WERI-Rb-1 (cell line): ENCODE results near the gene TTC13.

Source experiments
- DNase-seq: peaks from one replicate; pipeline ENCODE4 v3.0.0-alpha.2; 2020
- H3K27ac ChIP-seq: fragments of 250-450 bp; sonication (Bioruptor Pico); 2 replicates; pipeline ENCODE4 v1.5.1; 2020; ENCODE audit warnings: mild to moderate bottlenecking, moderate library complexity
- H3K27me3 ChIP-seq: fragments of 250-450 bp; sonication (Bioruptor Pico); 2 replicates; pipeline ENCODE4 v1.5.1; 2021; ENCODE audit warnings: mild to moderate bottlenecking, low read depth, moderate library complexity; ENCODE audit not compliant: insufficient read depth, severe bottlenecking
- H3K36me3 ChIP-seq: fragments of 250-450 bp; sonication (Bioruptor Pico); 2 replicates; pipeline ENCODE4 v1.5.1; 2020; ENCODE audit warnings: mild to moderate bottlenecking, moderate library complexity
- H3K4me3 ChIP-seq: 2 replicates; pipeline ENCODE4 v1.5.1; 2011; ENCODE audit warnings: low read depth, mild to moderate bottlenecking, control low read depth, low read length
- H3K9me3 ChIP-seq: fragments of 250-450 bp; sonication (Bioruptor Pico); 2 replicates; pipeline ENCODE4 v1.5.1; 2021; ENCODE audit warnings: mild to moderate bottlenecking, moderate library complexity; ENCODE audit not compliant: severe bottlenecking
- TF ChIP-seq, protein P1 (sequence below): IDR thresholded peaks from 2 replicates; pipeline ENCODE4 v1.5.1; 2011; ENCODE audit warnings: low read depth, mild to moderate bottlenecking, control low read depth, inconsistent platforms, low read length

TTC13 gene

DNA sequence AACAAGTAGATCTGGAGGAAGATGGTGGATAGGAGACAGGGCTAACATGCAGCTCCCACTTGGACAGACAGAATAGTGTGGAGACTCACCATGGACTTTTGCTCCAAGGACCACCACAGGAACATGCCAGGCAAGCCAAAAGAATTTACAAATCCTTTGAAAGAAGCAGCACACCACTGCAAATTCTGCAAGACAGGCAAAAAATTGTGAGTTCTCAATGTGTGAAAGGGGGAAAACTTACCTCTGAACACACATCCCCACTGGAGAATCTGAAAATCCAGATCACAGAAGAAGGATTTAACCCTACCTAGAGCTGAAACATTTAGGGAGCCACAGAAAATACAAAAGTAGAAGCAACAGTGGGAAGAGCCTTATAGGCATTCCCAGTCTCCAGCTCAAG is 23.2 kb upstream of the TTC13 start:
- TF ChIP-seq, protein P1, sequence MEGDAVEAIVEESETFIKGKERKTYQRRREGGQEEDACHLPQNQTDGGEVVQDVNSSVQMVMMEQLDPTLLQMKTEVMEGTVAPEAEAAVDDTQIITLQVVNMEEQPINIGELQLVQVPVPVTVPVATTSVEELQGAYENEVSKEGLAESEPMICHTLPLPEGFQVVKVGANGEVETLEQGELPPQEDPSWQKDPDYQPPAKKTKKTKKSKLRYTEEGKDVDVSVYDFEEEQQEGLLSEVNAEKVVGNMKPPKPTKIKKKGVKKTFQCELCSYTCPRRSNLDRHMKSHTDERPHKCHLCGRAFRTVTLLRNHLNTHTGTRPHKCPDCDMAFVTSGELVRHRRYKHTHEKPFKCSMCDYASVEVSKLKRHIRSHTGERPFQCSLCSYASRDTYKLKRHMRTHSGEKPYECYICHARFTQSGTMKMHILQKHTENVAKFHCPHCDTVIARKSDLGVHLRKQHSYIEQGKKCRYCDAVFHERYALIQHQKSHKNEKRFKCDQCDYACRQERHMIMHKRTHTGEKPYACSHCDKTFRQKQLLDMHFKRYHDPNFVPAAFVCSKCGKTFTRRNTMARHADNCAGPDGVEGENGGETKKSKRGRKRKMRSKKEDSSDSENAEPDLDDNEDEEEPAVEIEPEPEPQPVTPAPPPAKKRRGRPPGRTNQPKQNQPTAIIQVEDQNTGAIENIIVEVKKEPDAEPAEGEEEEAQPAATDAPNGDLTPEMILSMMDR, result no peak
- H3K27me3 ChIP-seq, result no peaks in the 10 kb centered on the region
- H3K4me3 ChIP-seq, result no peak overlapping the region
- no peak for DNase-seq
- no peak overlapping the region for H3K27ac ChIP-seq
- peaks cover 41% of the 10 kb centered on the region for H3K36me3 ChIP-seq
- peaks cover 15% of the 10 kb centered on the region for H3K9me3 ChIP-seq

DNA sequence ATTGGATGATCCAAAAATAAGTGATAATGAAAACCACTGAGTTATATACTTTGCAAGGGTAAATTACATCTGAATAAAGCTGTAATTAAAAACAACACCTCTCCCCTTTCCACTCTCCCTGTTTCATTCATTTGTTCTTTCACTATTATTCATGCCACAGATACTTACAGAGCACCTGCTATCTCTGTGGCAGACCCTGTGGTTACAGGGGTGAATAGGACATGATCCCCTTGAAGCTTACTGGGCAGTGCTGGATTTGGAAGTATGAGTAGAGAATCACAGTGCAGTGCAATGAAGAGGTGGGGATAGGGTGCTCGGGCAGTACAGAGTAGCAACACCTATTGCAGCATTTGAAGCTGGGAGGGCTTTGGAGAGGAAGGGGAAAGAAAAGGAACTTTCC is 22.0 kb upstream of the TTC13 start:
- TF ChIP-seq, protein P1, result no peak
- Histone ChIP-seq H3K27me3 (no peaks in the 10 kb centered on the region), H3K4me3 (no peak overlapping the region), H3K27ac (no peak overlapping the region), H3K36me3 (peaks cover 52% of the 10 kb centered on the region), H3K9me3 (peaks cover 11% of the 10 kb centered on the region)
- DNase-seq, result no peak

DNA sequence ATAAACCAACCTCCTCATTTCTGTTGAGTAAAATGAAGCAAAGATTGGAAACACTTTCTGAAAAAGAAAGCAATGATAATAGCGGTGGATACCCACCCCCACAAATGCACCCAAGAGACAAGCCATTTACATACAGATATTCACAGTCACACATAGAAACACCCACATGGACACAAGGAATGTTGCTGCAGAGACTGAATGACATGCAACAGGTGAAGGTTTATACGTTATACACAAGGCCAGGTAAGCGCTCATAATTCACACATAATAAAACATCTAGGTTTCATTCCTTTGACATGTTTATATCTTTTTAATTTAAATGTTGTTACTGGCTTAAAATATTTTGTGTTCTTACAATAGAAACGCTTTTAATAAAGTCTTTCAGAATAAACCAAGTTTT is 21.5 kb upstream of the TTC13 start:
- peaks cover 10% of the 10 kb centered on the region for H3K9me3 ChIP-seq
- TF ChIP-seq, protein P1, result no peak
- H3K36me3 ChIP-seq, result peaks cover 52% of the 10 kb centered on the region
- no peak overlapping the region for H3K4me3 ChIP-seq
- DNase-seq, result no peak
- no peaks in the 10 kb centered on the region for H3K27me3 ChIP-seq
- no peak overlapping the region for H3K27ac ChIP-seq

DNA sequence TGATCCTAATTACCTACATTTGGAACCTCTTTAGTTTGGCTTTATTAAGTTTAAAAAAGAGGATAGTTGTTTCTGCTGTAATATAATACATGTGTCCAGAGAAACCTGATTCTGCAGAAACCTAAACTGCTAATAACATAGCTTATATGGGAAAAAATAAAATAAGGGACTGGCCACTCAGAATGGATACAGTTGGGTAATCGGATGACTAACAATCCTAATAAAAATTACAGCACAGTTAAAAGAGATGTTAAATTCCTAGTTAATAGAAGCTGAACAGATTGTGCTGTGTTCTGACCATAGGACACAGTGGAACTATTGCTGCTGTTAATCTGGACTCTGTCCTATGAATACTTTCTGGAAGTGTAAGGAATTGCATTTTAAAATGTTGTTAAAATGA is 16.2 kb upstream of the TTC13 start:
- Histone ChIP-seq H3K27ac (no peak overlapping the region), H3K36me3 (peaks cover 57% of the 10 kb centered on the region), H3K27me3 (no peaks in the 10 kb centered on the region), H3K4me3 (no peak overlapping the region), H3K9me3 (no peaks in the 10 kb centered on the region)
- DNase-seq, result no peak
- TF ChIP-seq, protein P1, result no peak

DNA sequence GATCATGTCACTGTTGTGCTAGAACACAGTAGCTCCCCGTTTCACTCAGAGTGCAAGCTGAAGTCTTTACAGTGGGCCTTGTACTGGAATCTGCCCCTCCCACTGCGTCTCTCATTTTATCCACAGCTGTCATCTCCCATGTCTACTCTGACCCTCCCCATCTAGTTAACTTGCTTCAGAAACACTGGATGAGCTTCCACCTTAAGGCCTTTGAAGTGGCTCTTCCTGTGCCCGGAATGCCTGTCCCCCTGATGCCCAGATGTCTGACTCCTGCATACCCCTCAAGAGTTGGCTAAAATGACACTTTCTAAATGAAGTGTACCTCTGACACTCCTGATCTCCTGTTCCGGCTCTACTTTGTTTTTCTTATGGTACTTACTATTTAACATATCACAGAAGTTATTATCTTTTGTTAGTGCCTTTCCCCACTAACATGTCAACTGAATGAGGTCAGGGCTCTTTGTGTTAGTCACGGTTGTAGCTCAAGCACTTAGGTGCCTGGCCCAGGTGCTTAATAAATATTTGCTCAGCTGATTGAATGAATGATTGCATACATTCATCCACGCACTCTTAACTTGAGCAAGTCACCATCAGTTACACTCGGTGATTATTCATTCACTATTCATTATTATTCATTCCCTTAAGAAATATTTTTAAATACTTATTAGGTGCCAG is 13.6 kb upstream of the TTC13 start:
- Histone ChIP-seq H3K4me3 (no peak overlapping the region), H3K27me3 (no peaks in the 10 kb centered on the region), H3K36me3 (peaks cover 31% of the 10 kb centered on the region), H3K9me3 (no peaks in the 10 kb centered on the region), H3K27ac (no peak overlapping the region)
- DNase-seq, result no peak
- TF ChIP-seq, protein P1, result no peak

DNA sequence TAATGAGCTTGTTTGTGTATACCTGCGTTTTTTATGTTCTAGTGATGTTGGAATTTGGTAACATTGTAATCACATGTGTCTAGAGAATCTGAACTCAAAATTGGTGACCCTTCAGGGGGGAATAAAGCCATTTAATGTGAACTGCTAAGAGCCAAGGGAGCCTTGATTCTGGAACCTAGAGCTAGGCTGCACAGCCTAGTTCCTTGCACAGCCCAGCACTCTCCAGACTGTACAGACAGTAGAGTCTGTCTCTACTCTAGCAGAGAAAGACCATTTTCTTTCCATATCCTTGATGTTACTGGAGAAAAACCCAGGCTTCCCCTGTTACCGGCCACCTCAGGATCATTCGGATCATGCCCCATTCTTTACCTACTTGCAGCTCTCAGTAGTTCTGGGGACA is 8.8 kb upstream of the TTC13 start:
- TF ChIP-seq, protein P1, result no peak
- Histone ChIP-seq H3K27me3 (no peaks in the 10 kb centered on the region), H3K36me3 (peaks cover 12% of the 10 kb centered on the region), H3K27ac (no peak overlapping the region), H3K9me3 (no peaks in the 10 kb centered on the region), H3K4me3 (no peak overlapping the region)
- DNase-seq, result no peak
